HepG2 (cell line): Measurements from ENCODE around the gene CTSG.

ENCODE experiments used
- CTCF ChIP-seq: sonication (generic); formaldehyde crosslinking; IDR thresholded peaks from 2 replicates; pipeline ENCODE4 v1.5.0; 2020; ENCODE audit warnings: mild to moderate bottlenecking, missing genetic modification reagents, moderate library complexity
- HNF1B ChIP-seq: sonication (generic); formaldehyde crosslinking; IDR thresholded peaks from 2 replicates; pipeline ENCODE4 v1.5.1; 2020; ENCODE audit warnings: mild to moderate bottlenecking, moderate library complexity, missing genetic modification reagents
- MAFK ChIP-seq, 2 experiments: IDR thresholded peaks in 1 of 2; conservative IDR thresholded peaks in 1 of 2; 2 replicates each; pipeline ENCODE4 v1.6.1; 2011; ENCODE audit warnings: improper control_type of control experiment in 2 of 2, low read length in 2 of 2
- MTERF4 ChIP-seq: sonication (generic); formaldehyde crosslinking; IDR thresholded peaks from 2 replicates; pipeline ENCODE4 v1.8.0; 2023; ENCODE audit warnings: mild to moderate bottlenecking, missing genetic modification reagents
- POLR2A ChIP-seq, 2 experiments: IDR thresholded peaks; 2 replicates each; pipeline ENCODE4 v1.6.1; 2011; ENCODE audit warnings: low read depth in 2 of 2, low read length in 2 of 2, mild to moderate bottlenecking in 1 of 2, moderate library complexity in 1 of 2; ENCODE audit not compliant: insufficient read depth in 1 of 2
- POLR2AphosphoS2 ChIP-seq: IDR thresholded peaks from 2 replicates; pipeline ENCODE4 v1.6.1; 2011; ENCODE audit warnings: low read depth, low read length, improper control_type of control experiment
- SETDB1 ChIP-seq: sonication (generic); formaldehyde crosslinking; IDR thresholded peaks from 2 replicates; pipeline ENCODE4 v1.5.1; 2020; ENCODE audit warnings: missing genetic modification reagents, mild to moderate bottlenecking, borderline replicate concordance
- ZFP1 ChIP-seq: IDR thresholded peaks from 2 replicates; pipeline ENCODE4 v1.6.1; 2016
- ZNF256 ChIP-seq: sonication (generic); formaldehyde crosslinking; conservative IDR thresholded peaks from 2 replicates; pipeline ENCODE4 v1.4.0; 2020; ENCODE audit warnings: missing genetic modification reagents
- ZNF547 ChIP-seq: sonication (generic); formaldehyde crosslinking; IDR thresholded peaks from 2 replicates; pipeline ENCODE4 v1.5.1; 2020; ENCODE audit warnings: mild to moderate bottlenecking, missing genetic modification reagents
- ZNF558 ChIP-seq: sonication (generic); formaldehyde crosslinking; IDR thresholded peaks from 2 replicates; pipeline ENCODE4 v1.9.0; 2022; ENCODE audit warnings: mild to moderate bottlenecking, missing genetic modification reagents, borderline replicate concordance
- ZNF768 ChIP-seq: sonication (generic); formaldehyde crosslinking; IDR thresholded peaks from 2 replicates; pipeline ENCODE4 v1.4.0; 2020; ENCODE audit warnings: missing genetic modification reagents

- TF ChIP-seq ZNF547 (no peak), CTCF (CRISPR knock-in tag) (no peak), POLR2AphosphoS2 (no peak), ZFP1 (no peak), ZNF558 (CRISPR knock-in tag) (no peak), MAFK (conservative IDR thresholded peaks at IDR 0.05 in 1 of 2, IDR thresholded peaks at IDR 0.05 in 1 of 2; ENCODE audit: low read length in 2 of 2) (no peak), HNF1B (CRISPR knock-in tag) (no peak), SETDB1 (CRISPR knock-in tag) (no peak), ZNF768 (CRISPR knock-in tag) (no peak), POLR2A (IDR thresholded peaks at IDR 0.05; ENCODE audit: insufficient read depth in 1 of 2, low read depth in 2 of 2, low read length in 2 of 2) (no peak), ZNF256 (no peak), MTERF4 (CRISPR knock-in tag) (no peak)
Measured at GRCh38 chr14:24607635-24608514, 31.8 kb upstream of the CTSG start.
